ENCODE measurements around the gene ZFAND2A.
"Not testable (repeated sequence)": the region's sequence is repeated elsewhere in the genome, so short reads cannot be mapped to it uniquely, and the experiment has no call there.

GRCh38 chr7:1159231-1159630, 765 bp downstream of the ZFAND2A start:
- not testable (repeated sequence) for TF ChIP-seq CTCF, POLR2A (IDR thresholded peaks at IDR 0.05)

Data from esophagus squamous epithelium (tissue), 4 donors.